Measurements from ENCODE around the gene PLEKHA7. TPM values are rescaled to one million over a fixed set of nuclear protein-coding genes. Genes with fewer than 3 reads are reported as not detected.

Gene PLEKHA7
- polyA plus RNA-seq, 1 of the 3 experiments (the other 2 are of a cell fraction) = 0.12 TPM

DNA sequence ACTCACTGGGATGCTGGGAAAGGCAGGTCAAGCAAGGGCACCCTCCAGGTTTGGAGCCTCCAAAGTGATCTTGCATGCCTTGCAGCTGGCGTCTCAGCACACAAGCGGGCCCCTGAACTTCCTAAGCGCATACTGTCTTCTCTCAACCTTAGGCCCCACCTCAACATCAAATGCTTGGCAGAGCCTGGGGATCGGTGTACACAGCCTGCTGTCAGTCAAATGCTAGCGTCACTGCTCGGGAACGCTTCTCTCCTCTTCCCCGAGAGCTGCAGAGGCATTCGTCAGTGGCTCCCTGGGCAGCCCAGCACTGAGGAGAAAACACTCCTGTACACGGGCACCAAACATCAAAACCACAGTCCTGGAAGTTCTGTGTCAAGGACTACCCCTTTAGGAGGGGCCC, 150.8 kb downstream of the PLEKHA7 start:
- Histone ChIP-seq H3K27ac (ENCODE audit: low read depth in 2 of 2, low read length in 1 of 2) (no peak overlapping the region), H3K27me3 (ENCODE audit: insufficient read depth) (peaks cover 9% of the 10 kb centered on the region; the same call in 1 of the 2 replicates), H3F3A (replicated peaks; ENCODE audit: insufficient read depth) (no peaks in the 10 kb centered on the region), H3K4me1 (ENCODE audit: control insufficient read depth in 1 of 2, insufficient read depth in 2 of 2, low read depth in 1 of 2, low read length in 1 of 2) (peaks cover 0 to 13% of the 10 kb centered on the region in 2 experiments; a peak in 1 of 4 replicates), H3K79me2 (ENCODE audit: insufficient read depth) (no peaks in the 10 kb centered on the region), H3K4me3 (ENCODE audit: low read depth in 2 of 2, low read length in 1 of 2) (no peak overlapping the region), H3K9me2 (no peaks in the 10 kb centered on the region), H3K4me2 (no peak overlapping the region), H3K9ac (no peak overlapping the region), H4K20me1 (ENCODE audit: insufficient read depth) (no peaks in the 10 kb centered on the region), H2AFZ (ENCODE audit: low read depth) (no peak overlapping the region), H3K9me3 (no peaks in the 10 kb centered on the region), H3K36me3 (replicated peaks in 1 of 2; ENCODE audit: control insufficient read depth in 1 of 2, insufficient read depth in 2 of 2, low read length in 1 of 2) (no peaks in the 10 kb centered on the region)
- no peak for TF ChIP-seq ELF1 (IDR thresholded peaks at IDR 0.05)
- TF ChIP-seq TCF12 (IDR thresholded peaks at IDR 0.05) = no peak
- TF ChIP-seq TEAD4 (IDR thresholded peaks at IDR 0.05; ENCODE audit: borderline replicate concordance, insufficient read depth) = no peak
- no peak for TF ChIP-seq MEF2A (IDR thresholded peaks at IDR 0.05; ENCODE audit: borderline replicate concordance, low read depth)
- no peak for TF ChIP-seq EP300 (IDR thresholded peaks at IDR 0.05; ENCODE audit: borderline replicate concordance in 1 of 2, low read depth in 1 of 2, low read length in 1 of 2)
- TF ChIP-seq GATA2 (CRISPR knock-in tag; IDR thresholded peaks at IDR 0.05) = no peak
- DNase-seq = no peak
- 62% methylated on average over 10 of the region's 10 CpGs for WGBS (ENCODE audit: low lambda C conversion rate)
- POLR2A ChIA-PET = no interaction called here
- CTCF ChIA-PET = interaction anchor here (0.8 to 1.6 kb wide), 4 partner anchors 11 to 83 kb away, joined by 3 to 5 read pairs (median 4); no protein-coding TSS in a partner anchor

DNA sequence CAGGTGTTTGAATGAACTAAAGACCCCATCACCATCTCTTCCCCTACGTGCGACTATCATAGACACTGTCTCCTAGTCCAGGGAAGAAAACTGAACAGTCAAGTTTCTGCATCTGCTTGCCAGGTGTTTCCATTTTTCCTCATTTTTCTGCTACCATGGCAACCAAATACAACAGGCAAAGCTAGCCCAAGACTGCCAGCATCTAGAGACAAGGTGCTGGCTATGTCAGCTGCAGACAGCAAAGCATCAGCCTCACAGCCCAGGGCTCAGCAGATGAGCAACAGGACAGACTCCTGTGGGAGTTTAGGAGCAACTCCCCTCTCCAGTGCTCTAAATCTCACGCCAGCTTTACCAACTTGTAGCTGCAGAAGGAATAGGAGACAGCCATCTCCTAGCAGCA, 151.5 kb downstream of the PLEKHA7 start:
- Histone ChIP-seq H3K36me3 (replicated peaks in 1 of 2; ENCODE audit: control insufficient read depth in 1 of 2, insufficient read depth in 2 of 2, low read length in 1 of 2) (no peaks in the 10 kb centered on the region), H2AFZ (ENCODE audit: low read depth) (no peak overlapping the region), H3K9me2 (no peaks in the 10 kb centered on the region), H3K4me1 (ENCODE audit: control insufficient read depth in 1 of 2, insufficient read depth in 2 of 2, low read depth in 1 of 2, low read length in 1 of 2) (peaks cover 0 to 13% of the 10 kb centered on the region in 2 experiments; a peak in 1 of 4 replicates), H3K9me3 (no peaks in the 10 kb centered on the region), H3K27ac (ENCODE audit: low read depth in 2 of 2, low read length in 1 of 2) (no peak overlapping the region), H4K20me1 (ENCODE audit: insufficient read depth) (no peaks in the 10 kb centered on the region), H3K4me2 (no peak overlapping the region), H3K79me2 (ENCODE audit: insufficient read depth) (no peaks in the 10 kb centered on the region), H3K9ac (no peak overlapping the region), H3K27me3 (ENCODE audit: insufficient read depth) (peaks cover 9% of the 10 kb centered on the region; the same call in 1 of the 2 replicates), H3K4me3 (ENCODE audit: low read depth in 2 of 2, low read length in 1 of 2) (no peak overlapping the region), H3F3A (replicated peaks; ENCODE audit: insufficient read depth) (no peaks in the 10 kb centered on the region)
- ChIA-PET POLR2A (no interaction called here), CTCF (interaction anchor here (0.8 to 1.6 kb wide), 3 partner anchors 15 to 84 kb away, joined by 3 to 5 read pairs (median 4); no protein-coding TSS in a partner anchor)
- TF ChIP-seq CHD2 (IDR thresholded peaks at IDR 0.05; ENCODE audit: low read length, partially characterized antibody) (no peak), FOXM1 (IDR thresholded peaks at IDR 0.05; ENCODE audit: low read depth) (no peak), ELF1 (IDR thresholded peaks at IDR 0.05) (no peak), RAD21 (IDR thresholded peaks at IDR 0.05; ENCODE audit: low read length) (no peak), TAF1 (IDR thresholded peaks at IDR 0.05; ENCODE audit: borderline replicate concordance, low read depth, low read length) (no peak), RXRA (IDR thresholded peaks at IDR 0.05; ENCODE audit: borderline replicate concordance, low read depth) (no peak), RCOR1 (IDR thresholded peaks at IDR 0.05; ENCODE audit: low read length) (no peak)
- TF ChIP-seq, protein P1, sequence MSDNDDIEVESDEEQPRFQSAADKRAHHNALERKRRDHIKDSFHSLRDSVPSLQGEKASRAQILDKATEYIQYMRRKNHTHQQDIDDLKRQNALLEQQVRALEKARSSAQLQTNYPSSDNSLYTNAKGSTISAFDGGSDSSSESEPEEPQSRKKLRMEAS (IDR thresholded peaks at IDR 0.05; ENCODE audit: low read depth) = no peak
- TF ChIP-seq, protein P2, sequence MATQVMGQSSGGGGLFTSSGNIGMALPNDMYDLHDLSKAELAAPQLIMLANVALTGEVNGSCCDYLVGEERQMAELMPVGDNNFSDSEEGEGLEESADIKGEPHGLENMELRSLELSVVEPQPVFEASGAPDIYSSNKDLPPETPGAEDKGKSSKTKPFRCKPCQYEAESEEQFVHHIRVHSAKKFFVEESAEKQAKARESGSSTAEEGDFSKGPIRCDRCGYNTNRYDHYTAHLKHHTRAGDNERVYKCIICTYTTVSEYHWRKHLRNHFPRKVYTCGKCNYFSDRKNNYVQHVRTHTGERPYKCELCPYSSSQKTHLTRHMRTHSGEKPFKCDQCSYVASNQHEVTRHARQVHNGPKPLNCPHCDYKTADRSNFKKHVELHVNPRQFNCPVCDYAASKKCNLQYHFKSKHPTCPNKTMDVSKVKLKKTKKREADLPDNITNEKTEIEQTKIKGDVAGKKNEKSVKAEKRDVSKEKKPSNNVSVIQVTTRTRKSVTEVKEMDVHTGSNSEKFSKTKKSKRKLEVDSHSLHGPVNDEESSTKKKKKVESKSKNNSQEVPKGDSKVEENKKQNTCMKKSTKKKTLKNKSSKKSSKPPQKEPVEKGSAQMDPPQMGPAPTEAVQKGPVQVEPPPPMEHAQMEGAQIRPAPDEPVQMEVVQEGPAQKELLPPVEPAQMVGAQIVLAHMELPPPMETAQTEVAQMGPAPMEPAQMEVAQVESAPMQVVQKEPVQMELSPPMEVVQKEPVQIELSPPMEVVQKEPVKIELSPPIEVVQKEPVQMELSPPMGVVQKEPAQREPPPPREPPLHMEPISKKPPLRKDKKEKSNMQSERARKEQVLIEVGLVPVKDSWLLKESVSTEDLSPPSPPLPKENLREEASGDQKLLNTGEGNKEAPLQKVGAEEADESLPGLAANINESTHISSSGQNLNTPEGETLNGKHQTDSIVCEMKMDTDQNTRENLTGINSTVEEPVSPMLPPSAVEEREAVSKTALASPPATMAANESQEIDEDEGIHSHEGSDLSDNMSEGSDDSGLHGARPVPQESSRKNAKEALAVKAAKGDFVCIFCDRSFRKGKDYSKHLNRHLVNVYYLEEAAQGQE (IDR thresholded peaks at IDR 0.05; ENCODE audit: low read depth, low read length) = no peak
- TF ChIP-seq, protein P3, sequence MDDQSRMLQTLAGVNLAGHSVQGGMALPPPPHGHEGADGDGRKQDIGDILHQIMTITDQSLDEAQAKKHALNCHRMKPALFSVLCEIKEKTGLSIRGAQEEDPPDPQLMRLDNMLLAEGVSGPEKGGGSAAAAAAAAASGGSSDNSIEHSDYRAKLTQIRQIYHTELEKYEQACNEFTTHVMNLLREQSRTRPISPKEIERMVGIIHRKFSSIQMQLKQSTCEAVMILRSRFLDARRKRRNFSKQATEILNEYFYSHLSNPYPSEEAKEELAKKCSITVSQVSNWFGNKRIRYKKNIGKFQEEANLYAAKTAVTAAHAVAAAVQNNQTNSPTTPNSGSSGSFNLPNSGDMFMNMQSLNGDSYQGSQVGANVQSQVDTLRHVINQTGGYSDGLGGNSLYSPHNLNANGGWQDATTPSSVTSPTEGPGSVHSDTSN (IDR thresholded peaks at IDR 0.05) = no peak
- WGBS (ENCODE audit: low lambda C conversion rate) = 61% methylated on average over 3 of the region's 3 CpGs
- peak; percentile 46 for DNase-seq
